ENCODE data around the gene DBH. TPM values are rescaled to one million over a fixed set of nuclear protein-coding genes. Genes with fewer than 3 reads are reported as not detected.

Gene DBH
- total RNA-seq, 1 experiment from 2014 or later: not detected

- DNase-seq (ENCODE audit: low read depth): no peak
- in situ Hi-C loops (cut with HindIII; ENCODE audit: low pct_unique_long_range_greater_than_20kb, low sequenced_read_pairs): no loop called here
Observed at GRCh38 chr9:133686642-133687575, 50.7 kb downstream of the DBH start.

- in situ Hi-C loops (cut with HindIII; ENCODE audit: low pct_unique_long_range_greater_than_20kb, low sequenced_read_pairs): no loop called here
- no peak for DNase-seq (ENCODE audit: low read depth)
Observed at GRCh38 chr9:133687856-133688761, 51.9 kb downstream of the DBH start.

GRCh38 chr9:133689151-133689763 is 53.1 kb downstream of the DBH start:
- DNase-seq (ENCODE audit: low read depth): no peak
- in situ Hi-C loops (cut with HindIII; ENCODE audit: low pct_unique_long_range_greater_than_20kb, low sequenced_read_pairs): no loop called here

- in situ Hi-C loops (cut with HindIII; ENCODE audit: low pct_unique_long_range_greater_than_20kb, low sequenced_read_pairs): no loop called here
- no peak for DNase-seq (ENCODE audit: low read depth)
Observed at GRCh38 chr9:133690081-133690561, 54.0 kb downstream of the DBH start.

GRCh38 chr9:133691191-133691590 is 55.0 kb downstream of the DBH start:
- in situ Hi-C loops (cut with HindIII; ENCODE audit: low pct_unique_long_range_greater_than_20kb, low sequenced_read_pairs): no loop called here
- no peak for DNase-seq (ENCODE audit: low read depth)

- in situ Hi-C loops (cut with HindIII; ENCODE audit: low pct_unique_long_range_greater_than_20kb, low sequenced_read_pairs): no loop called here
- DNase-seq (ENCODE audit: low read depth): no peak
Observed at GRCh38 chr9:133691626-133692363, 55.6 kb downstream of the DBH start.

- DNase-seq (ENCODE audit: low read depth): no peak
- in situ Hi-C loops (cut with HindIII; ENCODE audit: low pct_unique_long_range_greater_than_20kb, low sequenced_read_pairs): no loop called here
Observed at GRCh38 chr9:133692364-133692985, 56.3 kb downstream of the DBH start.

GRCh38 chr9:133693116-133693515 is 57.0 kb downstream of the DBH start:
- no peak for DNase-seq (ENCODE audit: low read depth)
- in situ Hi-C loops (cut with HindIII; ENCODE audit: low pct_unique_long_range_greater_than_20kb, low sequenced_read_pairs): no loop called here

GRCh38 chr9:133693703-133694529 is 57.8 kb downstream of the DBH start:
- in situ Hi-C loops (cut with HindIII; ENCODE audit: low pct_unique_long_range_greater_than_20kb, low sequenced_read_pairs): no loop called here
- no peak for DNase-seq (ENCODE audit: low read depth)

- in situ Hi-C loops (cut with HindIII; ENCODE audit: low pct_unique_long_range_greater_than_20kb, low sequenced_read_pairs): no loop called here
- DNase-seq (ENCODE audit: low read depth): no peak
Observed at GRCh38 chr9:133694686-133695085, 58.5 kb downstream of the DBH start.

GRCh38 chr9:133696071-133696472 is 59.9 kb downstream of the DBH start:
- no peak for DNase-seq (ENCODE audit: low read depth)
- in situ Hi-C loops (cut with HindIII; ENCODE audit: low pct_unique_long_range_greater_than_20kb, low sequenced_read_pairs): no loop called here

GRCh38 chr9:133699546-133699945 is 63.4 kb downstream of the DBH start:
- in situ Hi-C loops (cut with HindIII; ENCODE audit: low pct_unique_long_range_greater_than_20kb, low sequenced_read_pairs): no loop called here
- DNase-seq (ENCODE audit: low read depth): no peak

- in situ Hi-C loops (cut with HindIII; ENCODE audit: low pct_unique_long_range_greater_than_20kb, low sequenced_read_pairs): no loop called here
- no peak for DNase-seq (ENCODE audit: low read depth)
Observed at GRCh38 chr9:133700819-133701320, 64.7 kb downstream of the DBH start.

- DNase-seq (ENCODE audit: low read depth): no peak
- in situ Hi-C loops (cut with HindIII; ENCODE audit: low pct_unique_long_range_greater_than_20kb, low sequenced_read_pairs): no loop called here
Observed at GRCh38 chr9:133701321-133701980, 65.3 kb downstream of the DBH start.

- in situ Hi-C loops (cut with HindIII; ENCODE audit: low pct_unique_long_range_greater_than_20kb, low sequenced_read_pairs): no loop called here
- DNase-seq (ENCODE audit: low read depth): no peak
Observed at GRCh38 chr9:133701981-133702797, 66.0 kb downstream of the DBH start.

All from Caki2 (cell line).